ENCODE data around the gene LPP. TPM values are rescaled to one million over a fixed set of nuclear protein-coding genes. Genes with fewer than 3 reads are reported as not detected.

LPP gene
- total RNA-seq, 1 donor from 2014 or later: 222 TPM

GRCh38 chr3:188339410-188340295, 185.7 kb downstream of the LPP start:
- Histone ChIP-seq H3K9ac (ENCODE audit: low read length) (no peak overlapping the region), H3K4me3 (ENCODE audit: insufficient read depth, low read depth, low read length) (no peak overlapping the region), H3K4me2 (ENCODE audit: low read length) (no peak overlapping the region), H2AFZ (ENCODE audit: low read depth, low read length) (no peak overlapping the region), H3K27me3 (ENCODE audit: insufficient read depth, low read length) (no peaks in the 10 kb centered on the region), H3K27ac (ENCODE audit: low read depth, low read length) (no peak overlapping the region), H3K4me1 (ENCODE audit: insufficient read depth, low read length) (peaks cover 17% of the 10 kb centered on the region), H3K36me3 (ENCODE audit: insufficient read depth, low read length) (no peaks in the 10 kb centered on the region), H3K9me3 (ENCODE audit: insufficient read depth, low read depth, low read length) (no peaks in the 10 kb centered on the region), H3K79me2 (ENCODE audit: insufficient read depth, low read length) (peaks cover 98% of the 10 kb centered on the region), H4K20me1 (ENCODE audit: insufficient read depth, low read length) (peaks cover 49% of the 10 kb centered on the region)
- H3K9me3 Mint-ChIP-seq (ENCODE audit: unreplicated experiment): no peaks in the 10 kb centered on the region
- no peaks in the 10 kb centered on the region for H3K27me3 Mint-ChIP-seq (ENCODE audit: low read depth, unreplicated experiment)
- peaks cover 35% of the 10 kb centered on the region for H3K4me1 Mint-ChIP-seq (ENCODE audit: low read depth, unreplicated experiment)
- H3K36me3 Mint-ChIP-seq (ENCODE audit: low read depth, unreplicated experiment): peaks cover 1% of the 10 kb centered on the region
- H3K27ac Mint-ChIP-seq (ENCODE audit: unreplicated experiment): no peak overlapping the region
- H3K4me3 Mint-ChIP-seq (ENCODE audit: unreplicated experiment): no peak overlapping the region
- no peak for FAIRE-seq
- no peak for TF ChIP-seq EZH2 (IDR thresholded peaks at IDR 0.05; ENCODE audit: insufficient read depth, low read length)
- no peak for TF ChIP-seq CTCF (IDR thresholded peaks at IDR 0.05; ENCODE audit: insufficient read depth, low read depth, low read length)
- no peak for DNase-seq (ENCODE audit: low read depth)

- peaks cover 42% of the 10 kb centered on the region for H3K4me1 Mint-ChIP-seq (ENCODE audit: low read depth, unreplicated experiment)
- TF ChIP-seq EZH2 (IDR thresholded peaks at IDR 0.05; ENCODE audit: insufficient read depth, low read length) (no peak), CTCF (IDR thresholded peaks at IDR 0.05; ENCODE audit: insufficient read depth, low read depth, low read length) (no peak)
- H3K27ac Mint-ChIP-seq (ENCODE audit: unreplicated experiment): no peak overlapping the region
- no peaks in the 10 kb centered on the region for H3K27me3 ChIP-seq (ENCODE audit: insufficient read depth, low read length)
- H2AFZ ChIP-seq (ENCODE audit: low read depth, low read length): no peak overlapping the region
- H3K9ac ChIP-seq (ENCODE audit: low read length): no peak overlapping the region
- FAIRE-seq (no peak), DNase-seq (ENCODE audit: low read depth) (no peak)
- peaks cover 4% of the 10 kb centered on the region for H3K36me3 Mint-ChIP-seq (ENCODE audit: low read depth, unreplicated experiment)
- no peaks in the 10 kb centered on the region for H3K27me3 Mint-ChIP-seq (ENCODE audit: low read depth, unreplicated experiment)
- H3K9me3 Mint-ChIP-seq (ENCODE audit: unreplicated experiment): no peaks in the 10 kb centered on the region
- H4K20me1 ChIP-seq (ENCODE audit: insufficient read depth, low read length): peaks cover 34% of the 10 kb centered on the region
- no peak overlapping the region for H3K4me3 ChIP-seq (ENCODE audit: insufficient read depth, low read depth, low read length)
- no peak overlapping the region for H3K4me2 ChIP-seq (ENCODE audit: low read length)
- no peak overlapping the region for H3K4me3 Mint-ChIP-seq (ENCODE audit: unreplicated experiment)
- H3K27ac ChIP-seq (ENCODE audit: low read depth, low read length): no peak overlapping the region
- H3K9me3 ChIP-seq (ENCODE audit: insufficient read depth, low read depth, low read length): no peaks in the 10 kb centered on the region
- H3K4me1 ChIP-seq (ENCODE audit: insufficient read depth, low read length): peaks cover 29% of the 10 kb centered on the region
- peaks cover 93% of the 10 kb centered on the region for H3K79me2 ChIP-seq (ENCODE audit: insufficient read depth, low read length)
- no peaks in the 10 kb centered on the region for H3K36me3 ChIP-seq (ENCODE audit: insufficient read depth, low read length)
These were observed 187.5 kb downstream of the LPP start for GRCh38 chr3:188341501-188341900.
